AG04450 (cell line): ENCODE data around the gene GNG8. TPM values are rescaled to one million over a fixed set of nuclear protein-coding genes. Genes with fewer than 3 reads are reported as not detected.

ENCODE experiments used
- CTCF ChIA-PET: fragments of 300-600, 350-600 bp; formaldehyde crosslinking; extraction: SDS; loops from one replicate; lab custom pipeline; 2022; ENCODE audit warnings: antibody characterized with exemption, inconsistent platforms; lab: Charles Lee
- POLR2A ChIA-PET: fragments of 350-600 bp; formaldehyde crosslinking; extraction: SDS; loops from one replicate; lab custom pipeline; 2021; ENCODE audit warnings: antibody characterized with exemption, inconsistent platforms; lab: Yijun Ruan, JAX
- DNase-seq: peaks from one replicate; pipeline ENCODE4 v3.0.0-alpha.2; 2011; ENCODE audit warnings: low read depth, low spot score
- H3K27ac ChIP-seq: one replicate; pipeline ENCODE4 v1.5.1; 2012; ENCODE audit warnings: low read depth, low read length, control low read depth
- H3K27me3 ChIP-seq: one replicate; pipeline ENCODE4 v1.6.0; 2012; ENCODE audit warnings: low read length; ENCODE audit not compliant: control insufficient read depth, insufficient read depth
- H3K4me3 ChIP-seq: 2 replicates; pipeline ENCODE4 v1.5.1; 2011; ENCODE audit warnings: mild to moderate bottlenecking, low read depth, low read length, control low read depth
- H3K9me3 ChIP-seq: 2 replicates; pipeline ENCODE4 v1.5.1; 2012; ENCODE audit warnings: low read length; ENCODE audit not compliant: control insufficient read depth, insufficient read depth
- polyA plus RNA-seq: library from polyadenylated mRNA; depleted of rRNA; stranded (reverse); fragments of >200 nt; gene quantifications from 2 replicates; pipeline ENCODE4 v1.2.3, GENCODE V29; 2011
- TF ChIP-seq, protein P1 (sequence below): IDR thresholded peaks from 2 replicates; pipeline ENCODE4 v1.5.1; 2011; ENCODE audit warnings: low read depth, low read length, control low read depth, inconsistent platforms

The GNG8 gene
- polyA plus RNA-seq, 1 experiment = not detected

DNA sequence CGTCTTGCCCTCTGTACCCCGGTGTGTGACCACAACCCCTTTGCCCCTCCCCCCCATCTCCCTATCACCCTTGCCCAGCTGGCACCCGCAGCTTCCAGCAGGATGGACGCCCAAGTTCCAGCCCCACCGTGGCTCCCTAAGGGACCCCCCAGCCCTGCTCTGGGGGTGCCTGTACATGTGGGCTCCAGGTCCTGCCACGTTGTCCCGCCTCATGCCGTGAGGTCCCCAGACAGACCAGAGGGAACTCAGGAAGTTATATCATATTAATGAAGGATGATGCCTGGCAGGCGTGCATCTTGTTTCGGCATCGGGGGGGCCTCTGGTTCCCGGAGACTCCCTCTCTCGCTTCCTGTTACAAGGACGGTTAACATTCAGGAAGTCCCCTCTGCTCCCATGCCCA is 9.6 kb downstream of the GNG8 start:
- POLR2A ChIA-PET = interaction anchor here (0.5 to 1.2 kb wide), 2 partner anchors 10 to 162 kb away, joined by 3 to 9 read pairs; partner anchors contain the start of gene SLC1A5
- Histone ChIP-seq H3K27me3 (no peaks in the 10 kb centered on the region), H3K4me3 (no peak overlapping the region), H3K9me3 (no peaks in the 10 kb centered on the region; the same call in 1 of the 2 replicates), H3K27ac (no peak overlapping the region)
- TF ChIP-seq, protein P1, sequence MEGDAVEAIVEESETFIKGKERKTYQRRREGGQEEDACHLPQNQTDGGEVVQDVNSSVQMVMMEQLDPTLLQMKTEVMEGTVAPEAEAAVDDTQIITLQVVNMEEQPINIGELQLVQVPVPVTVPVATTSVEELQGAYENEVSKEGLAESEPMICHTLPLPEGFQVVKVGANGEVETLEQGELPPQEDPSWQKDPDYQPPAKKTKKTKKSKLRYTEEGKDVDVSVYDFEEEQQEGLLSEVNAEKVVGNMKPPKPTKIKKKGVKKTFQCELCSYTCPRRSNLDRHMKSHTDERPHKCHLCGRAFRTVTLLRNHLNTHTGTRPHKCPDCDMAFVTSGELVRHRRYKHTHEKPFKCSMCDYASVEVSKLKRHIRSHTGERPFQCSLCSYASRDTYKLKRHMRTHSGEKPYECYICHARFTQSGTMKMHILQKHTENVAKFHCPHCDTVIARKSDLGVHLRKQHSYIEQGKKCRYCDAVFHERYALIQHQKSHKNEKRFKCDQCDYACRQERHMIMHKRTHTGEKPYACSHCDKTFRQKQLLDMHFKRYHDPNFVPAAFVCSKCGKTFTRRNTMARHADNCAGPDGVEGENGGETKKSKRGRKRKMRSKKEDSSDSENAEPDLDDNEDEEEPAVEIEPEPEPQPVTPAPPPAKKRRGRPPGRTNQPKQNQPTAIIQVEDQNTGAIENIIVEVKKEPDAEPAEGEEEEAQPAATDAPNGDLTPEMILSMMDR = no peak
- CTCF ChIA-PET = interaction anchor here (1.2 kb wide), 1 partner anchor 10 kb away, joined by 5 read pairs; no protein-coding TSS in a partner anchor
- no peak for DNase-seq

DNA sequence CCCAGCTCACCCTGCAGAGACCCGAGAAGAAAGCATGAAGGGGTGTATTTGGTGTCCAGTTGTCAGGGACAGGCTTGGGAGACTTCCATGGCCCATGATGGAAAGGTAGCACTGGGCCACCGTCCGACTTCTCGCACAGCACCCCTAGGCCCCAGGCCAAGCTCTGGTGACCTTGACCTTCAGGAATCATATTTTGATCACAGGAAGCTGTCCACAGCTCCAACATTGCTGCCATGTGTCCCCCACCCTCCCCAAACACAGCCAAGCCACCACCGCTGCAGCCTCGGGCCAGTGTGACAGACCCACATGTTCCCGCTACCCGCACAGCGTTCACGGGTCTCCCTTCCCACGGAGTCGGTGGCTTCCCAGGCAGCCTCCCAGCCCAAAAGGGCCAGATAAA is 10.3 kb downstream of the GNG8 start:
- Histone ChIP-seq H3K27me3 (no peaks in the 10 kb centered on the region), H3K9me3 (no peaks in the 10 kb centered on the region; the same call in 1 of the 2 replicates), H3K4me3 (no peak overlapping the region), H3K27ac (peak overlapping the region; percentile 83)
- POLR2A ChIA-PET = interaction anchor here (0.5 kb wide), 1 partner anchor 11 kb away, joined by 9 read pairs; no protein-coding TSS in a partner anchor
- DNase-seq = no peak
- TF ChIP-seq, protein P1 = no peak
- CTCF ChIA-PET = interaction anchor here (1.1 to 1.5 kb wide), 3 partner anchors 9 to 36 kb away, joined by 5 read pairs; partner anchors contain the start of gene DACT3

DNA sequence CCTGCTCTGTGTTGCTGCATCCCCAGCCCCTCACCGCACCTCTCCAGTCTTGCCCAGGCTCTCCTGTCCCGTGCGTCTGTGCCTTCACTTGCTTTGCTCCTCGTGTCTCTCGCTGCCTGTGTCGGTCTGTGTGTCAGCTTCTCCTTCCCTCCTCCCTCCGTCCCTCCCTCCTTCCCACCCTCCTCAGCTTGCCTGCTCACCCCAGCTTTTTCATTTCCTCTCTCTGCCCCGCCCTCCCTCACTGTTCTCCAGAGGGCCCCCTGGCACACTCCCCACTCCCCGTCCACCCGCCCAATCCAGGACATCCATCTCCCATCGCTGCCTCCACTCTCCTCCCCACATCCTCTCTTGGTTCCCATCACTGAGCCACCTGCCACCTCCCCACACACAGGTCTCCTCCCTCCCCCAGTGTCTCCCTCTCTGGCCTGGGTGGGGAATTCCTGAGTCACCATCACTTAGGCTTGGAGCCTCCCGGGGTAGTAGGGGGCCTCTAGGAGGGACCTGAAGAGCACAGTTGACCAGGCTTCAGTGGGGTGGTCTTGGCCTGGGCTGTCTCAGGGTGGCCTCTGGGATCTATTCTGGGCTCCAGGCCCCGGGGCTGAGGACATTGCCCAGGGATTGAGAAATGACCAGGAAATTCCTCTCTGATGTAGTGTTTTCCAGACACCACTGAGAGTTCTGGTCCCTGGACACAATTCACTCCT is 10.9 kb downstream of the GNG8 start, which contains the start of gene PTGIR:
TSS of gene PTGIR (minus strand) at position 132 of the 704 bp plus-strand sequence. CDS start 864 bp downstream, outside the sequence.
- H3K27ac ChIP-seq = peak within 1 kb of the TSS; percentile 83
- TF ChIP-seq, protein P1 = 0 out of 2 replicates have a peak, but pooled peaks have one; percentile 9
- H3K4me3 ChIP-seq = peak within 1 kb of the TSS; percentile 59
- no peaks in the 10 kb centered on the region; the same call in 1 of the 2 replicates for H3K9me3 ChIP-seq
- CTCF ChIA-PET = interaction anchor here (1.1 to 1.5 kb wide), 4 partner anchors 8 to 37 kb away, joined by 5 to 6 read pairs (median 5); partner anchors contain the start of gene DACT3
- DNase-seq = no peak
- H3K27me3 ChIP-seq = no peaks in the 10 kb centered on the region
- POLR2A ChIA-PET = interaction anchor here (1.2 kb wide), 1 partner anchor 36 kb away, joined by 8 read pairs; the partner anchor contains the start of gene DACT3

DNA sequence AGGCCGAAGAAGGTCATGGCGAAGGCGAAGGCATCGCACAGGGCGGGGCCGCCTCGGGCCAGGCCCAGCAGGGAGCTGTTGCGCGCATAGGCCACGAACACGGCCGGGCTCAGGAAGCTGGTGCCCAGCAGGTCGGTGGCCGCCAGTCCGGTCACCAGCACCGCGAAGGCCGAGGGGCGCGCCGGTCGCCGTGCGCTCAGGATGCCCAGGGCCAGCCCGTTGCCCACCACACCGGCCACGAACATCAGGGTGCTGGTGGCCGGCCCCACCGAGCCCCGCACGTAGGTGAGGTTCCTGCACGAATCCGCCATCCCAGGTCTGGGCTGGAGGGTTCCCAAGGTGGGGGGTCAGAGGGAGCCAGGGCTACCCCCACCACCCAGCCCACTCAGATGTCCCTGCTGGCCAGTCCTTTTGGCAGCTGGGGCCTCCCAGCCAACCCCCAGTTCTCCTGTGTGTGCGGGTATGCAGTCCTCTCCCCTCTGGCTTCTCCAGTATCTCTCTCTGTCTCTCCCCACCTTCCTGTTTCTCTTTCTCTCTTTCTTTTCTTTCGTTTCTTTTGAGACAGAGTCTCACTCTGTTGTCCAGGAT is 12.0 kb downstream of the GNG8 start:
- Histone ChIP-seq H3K4me3 (peak overlapping the region; percentile 59), H3K27me3 (no peaks in the 10 kb centered on the region), H3K9me3 (no peaks in the 10 kb centered on the region; the same call in 1 of the 2 replicates), H3K27ac (no peak overlapping the region)
- CTCF ChIA-PET = interaction anchor here (1.1 kb wide), 1 partner anchor 38 kb away, joined by 6 read pairs; no protein-coding TSS in a partner anchor
- TF ChIP-seq, protein P1 = no peak
- POLR2A ChIA-PET = interaction anchor here (1.2 kb wide), 1 partner anchor 37 kb away, joined by 8 read pairs; the partner anchor contains the start of gene DACT3
- no peak for DNase-seq
